HepG2 (cell line): Measurements from ENCODE around the gene AFF1. TPM values are rescaled to one million over a fixed set of nuclear protein-coding genes. Genes with fewer than 3 reads are reported as not detected.

Source experiments
- ELF4 ChIP-seq: sonication (generic); formaldehyde crosslinking; IDR thresholded peaks from 2 replicates; pipeline ENCODE4 v1.5.0; 2020; ENCODE audit warnings: missing genetic modification reagents, mild to moderate bottlenecking, moderate library complexity, borderline replicate concordance
- ELK4 ChIP-seq: sonication (generic); formaldehyde crosslinking; IDR thresholded peaks from 2 replicates; pipeline ENCODE4 v1.9.0; 2021; ENCODE audit warnings: missing genetic modification reagents, borderline replicate concordance
- KDM4B ChIP-seq: sonication (generic); formaldehyde crosslinking; IDR thresholded peaks from 2 replicates; pipeline ENCODE4 v1.4.0; 2020; ENCODE audit warnings: missing genetic modification reagents
- PHF20 ChIP-seq: sonication (generic); formaldehyde crosslinking; IDR thresholded peaks from 2 replicates; pipeline ENCODE4 v1.5.0; 2020; ENCODE audit warnings: mild to moderate bottlenecking, missing genetic modification reagents
- SKI ChIP-seq: fragments of 450-650 bp; IDR thresholded peaks from one replicate; pipeline ENCODE4 v1.6.1; 2018; ENCODE audit warnings: mild to moderate bottlenecking; ENCODE audit not compliant: partially characterized antibody
- ZFX ChIP-seq: sonication (generic); formaldehyde crosslinking; IDR thresholded peaks from 2 replicates; pipeline ENCODE4 v1.4.0; 2020; ENCODE audit warnings: mild to moderate bottlenecking, low read depth, missing genetic modification reagents, moderate library complexity
- ZMYM2 ChIP-seq: sonication (generic); formaldehyde crosslinking; IDR thresholded peaks from 2 replicates; pipeline ENCODE4 v1.8.0; 2022; ENCODE audit warnings: mild to moderate bottlenecking, missing genetic modification reagents
- ZNF513 ChIP-seq: sonication (generic); formaldehyde crosslinking; conservative IDR thresholded peaks from 2 replicates; pipeline ENCODE4 v1.5.0; 2020; ENCODE audit warnings: missing genetic modification reagents
- ZNF550 ChIP-seq: sonication (generic); formaldehyde crosslinking; IDR thresholded peaks from 2 replicates; pipeline ENCODE4 v1.4.0; 2020; ENCODE audit warnings: mild to moderate bottlenecking, missing genetic modification reagents, borderline replicate concordance
- ZNF646 ChIP-seq: sonication (generic); formaldehyde crosslinking; IDR thresholded peaks from 2 replicates; pipeline ENCODE4 v1.9.0; 2021; ENCODE audit warnings: mild to moderate bottlenecking, missing genetic modification reagents
- ZNF709 ChIP-seq: sonication (generic); formaldehyde crosslinking; IDR thresholded peaks from 2 replicates; pipeline ENCODE4 v1.5.0; 2020; ENCODE audit warnings: mild to moderate bottlenecking, missing genetic modification reagents
- ZNF749 ChIP-seq: sonication (generic); formaldehyde crosslinking; IDR thresholded peaks from 2 replicates; pipeline ENCODE4 v1.8.0; 2022; ENCODE audit warnings: mild to moderate bottlenecking, missing genetic modification reagents, moderate library complexity, borderline replicate concordance
- ZNF772 ChIP-seq: sonication (generic); formaldehyde crosslinking; IDR thresholded peaks from 2 replicates; pipeline ENCODE4 v1.5.0; 2020; ENCODE audit warnings: mild to moderate bottlenecking, missing genetic modification reagents
- polyA plus RNA-seq, 8 experiments: library from polyadenylated mRNA; depleted of rRNA in 3 of 8; stranded (reverse) in 7 of 8; unstranded in 1 of 8; fragments of >200 nt; fragmentation: Illumina TruSeq in 4 of 8; extraction: Trizol in 4 of 8; gene quantifications; 2 replicates each; pipeline versions ENCODE4 v1.2.1 to v1.2.3, GENCODE V29; 2011 to 2016; ENCODE audit warnings: low read depth in 4 of 8, missing spikeins in 1 of 8, mixed read lengths in 1 of 8; ENCODE audit not compliant: insufficient read depth in 1 of 8
- total RNA-seq, 5 experiments: library from RNA; depleted of rRNA; stranded (reverse); fragments of >200 nt; fragmentation: Illumina TruSeq; extraction: Trizol; gene quantifications; 2 replicates each; pipeline ENCODE4 v1.2.3, GENCODE V29; 2016; ENCODE audit warnings: low read depth in 1 of 5
- TF ChIP-seq, protein P1 (sequence below), 2 experiments: sonication (generic) in 1 of 2; formaldehyde crosslinking in 1 of 2; IDR thresholded peaks; 2 replicates each; pipeline versions ENCODE4 v1.5.1 to v1.6.1; 2011 to 2020; ENCODE audit warnings: borderline replicate concordance in 1 of 2, low read depth in 1 of 2, low read length in 1 of 2, mild to moderate bottlenecking in 1 of 2, missing genetic modification reagents in 1 of 2, moderate library complexity in 1 of 2

Gene AFF1
- total and polyA plus RNA-seq, 2 of the 13 experiments (the other 11 are each of a cell fraction or from before 2014, with no cell fraction given), result 15.5 to 15.9 TPM

DNA sequence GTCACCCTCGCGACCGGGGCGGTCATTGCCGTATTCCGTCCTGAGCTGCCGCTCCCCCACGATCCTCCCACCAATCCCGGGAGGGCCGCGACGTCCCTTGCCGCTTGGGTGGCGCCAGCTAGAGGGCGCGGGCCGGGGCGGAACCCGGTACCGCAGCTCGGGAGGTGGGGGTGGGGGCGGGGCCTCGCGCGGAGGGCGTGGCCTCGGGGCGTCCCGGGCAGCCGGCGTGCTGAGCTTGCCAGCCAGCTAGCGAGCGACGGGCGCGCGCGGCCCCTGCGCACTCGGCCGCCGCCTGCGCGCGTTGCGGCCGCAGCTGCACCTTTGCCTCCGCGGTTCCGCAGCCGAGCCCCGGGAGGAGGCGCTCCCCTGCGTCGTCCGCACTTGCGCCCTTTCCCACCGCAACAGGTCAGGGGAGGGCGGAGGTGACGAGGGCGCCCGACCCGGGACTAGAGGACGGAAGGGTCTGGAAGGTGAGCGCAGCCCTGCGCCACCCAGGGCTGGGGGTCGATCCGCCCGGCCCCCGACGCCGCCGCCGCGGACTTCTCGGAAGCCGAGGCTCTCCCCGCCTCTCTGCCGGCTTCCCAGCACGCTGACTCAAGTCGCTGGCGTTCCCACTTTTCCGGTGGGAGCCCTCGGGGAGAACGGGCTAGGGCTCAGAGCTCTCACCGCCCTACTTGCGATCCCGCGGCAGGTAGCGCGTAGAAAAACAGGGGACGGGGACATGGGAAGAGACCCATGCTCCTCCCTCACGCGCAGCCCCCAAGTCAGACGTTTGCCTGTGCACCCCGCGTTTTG lies at the start of gene AFF1 (continued):
- TF ChIP-seq ZNF550 (CRISPR knock-in tag) (no peak), ZNF772 (CRISPR knock-in tag) (peak; percentile 71; the same call in 1 of the 2 replicates), ZFX (peak; percentile 78), ZMYM2 (CRISPR knock-in tag) (peak; percentile 85), ZNF646 (CRISPR knock-in tag) (no peak), KDM4B (CRISPR knock-in tag) (peak; percentile 56; the same call in 1 of the 2 replicates), ELF4 (no peak), ELK4 (CRISPR knock-in tag) (no peak), ZNF513 (CRISPR knock-in tag) (no peak), PHF20 (CRISPR knock-in tag) (peak; percentile 69), SKI (peak; percentile 63), ZNF749 (CRISPR knock-in tag) (peak; percentile 49; the same call in 1 of the 2 replicates), ZNF709 (CRISPR knock-in tag) (peak; percentile 66; the same call in 1 of the 2 replicates)
- TF ChIP-seq, protein P1, sequence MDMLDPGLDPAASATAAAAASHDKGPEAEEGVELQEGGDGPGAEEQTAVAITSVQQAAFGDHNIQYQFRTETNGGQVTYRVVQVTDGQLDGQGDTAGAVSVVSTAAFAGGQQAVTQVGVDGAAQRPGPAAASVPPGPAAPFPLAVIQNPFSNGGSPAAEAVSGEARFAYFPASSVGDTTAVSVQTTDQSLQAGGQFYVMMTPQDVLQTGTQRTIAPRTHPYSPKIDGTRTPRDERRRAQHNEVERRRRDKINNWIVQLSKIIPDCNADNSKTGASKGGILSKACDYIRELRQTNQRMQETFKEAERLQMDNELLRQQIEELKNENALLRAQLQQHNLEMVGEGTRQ (IDR thresholded peaks at IDR 0.05; ENCODE audit: low read depth, low read length), result no peak
- TF ChIP-seq, protein P1 (CRISPR knock-in tag; IDR thresholded peaks at IDR 0.05; ENCODE audit: borderline replicate concordance), result no peak; the same call in 1 of the 2 replicates
